Measurements from ENCODE around the gene RBKS. TPM values are rescaled to one million over a fixed set of nuclear protein-coding genes. Genes with fewer than 3 reads are reported as not detected.
"Not testable (repeated sequence)": the region's sequence is repeated elsewhere in the genome, so short reads cannot be mapped to it uniquely, and the experiment has no call there.

The RBKS gene
- total RNA-seq, 1 donor from 2014 or later = 0.79 TPM

- peaks cover 3% of the 10 kb centered on the region for H3K36me3 Mint-ChIP-seq (ENCODE audit: low read depth)
- peaks cover 22% of the 10 kb centered on the region for H3K4me1 Mint-ChIP-seq
- no peak for DNase-seq (ENCODE audit: low read depth, low spot score)
- H3K27me3 Mint-ChIP-seq (ENCODE audit: low read depth) = peaks cover 16% of the 10 kb centered on the region
- no peak for TF ChIP-seq CTCF (conservative IDR thresholded peaks at IDR 0.05)
- no peak overlapping the region for H3K27ac Mint-ChIP-seq (ENCODE audit: unreplicated experiment)
- no peak overlapping the region for H3K4me3 Mint-ChIP-seq
- H3K9me3 Mint-ChIP-seq = peaks cover 8% of the 10 kb centered on the region
These were observed 138.8 kb downstream of the RBKS start for GRCh38 chr2:27751377-27751776.

- Mint-ChIP-seq H3K4me1 (peaks cover 20% of the 10 kb centered on the region), H3K27me3 (ENCODE audit: low read depth) (peaks cover 33% of the 10 kb centered on the region)
- DNase-seq (ENCODE audit: low read depth, low spot score); H3K27ac Mint-ChIP-seq (ENCODE audit: unreplicated experiment); H3K9me3 Mint-ChIP-seq; H3K36me3 Mint-ChIP-seq (ENCODE audit: low read depth); H3K4me3 Mint-ChIP-seq: not testable (repeated sequence)
These were observed 141.2 kb downstream of the RBKS start for GRCh38 chr2:27748803-27749554.

- Mint-ChIP-seq H3K9me3 (peaks cover 8% of the 10 kb centered on the region), H3K36me3 (ENCODE audit: low read depth) (peaks cover 3% of the 10 kb centered on the region), H3K4me1 (peaks cover 9% of the 10 kb centered on the region), H3K27ac (ENCODE audit: unreplicated experiment) (no peak overlapping the region), H3K27me3 (ENCODE audit: low read depth) (peaks cover 33% of the 10 kb centered on the region), H3K4me3 (no peak overlapping the region)
- DNase-seq (ENCODE audit: low read depth, low spot score) = no peak
- TF ChIP-seq CTCF (conservative IDR thresholded peaks at IDR 0.05) = no peak
These were observed 142.3 kb downstream of the RBKS start for GRCh38 chr2:27747827-27748352.

GRCh38 chr2:27746325-27746724 is 143.9 kb downstream of the RBKS start:
- Mint-ChIP-seq H3K27me3 (ENCODE audit: low read depth) (peaks cover 33% of the 10 kb centered on the region), H3K4me1 (no peaks in the 10 kb centered on the region), H3K4me3 (no peak overlapping the region), H3K9me3 (peaks cover 8% of the 10 kb centered on the region), H3K36me3 (ENCODE audit: low read depth) (peaks cover 3% of the 10 kb centered on the region), H3K27ac (ENCODE audit: unreplicated experiment) (no peak overlapping the region)
- TF ChIP-seq CTCF (conservative IDR thresholded peaks at IDR 0.05) = no peak
- DNase-seq (ENCODE audit: low read depth, low spot score) = no peak

GRCh38 chr2:27745494-27745893 is 144.7 kb downstream of the RBKS start:
- H3K4me3 Mint-ChIP-seq; H3K27ac Mint-ChIP-seq (ENCODE audit: unreplicated experiment); H3K36me3 Mint-ChIP-seq (ENCODE audit: low read depth); DNase-seq (ENCODE audit: low read depth, low spot score); H3K4me1 Mint-ChIP-seq: not testable (repeated sequence)
- Mint-ChIP-seq H3K27me3 (ENCODE audit: low read depth) (peaks cover 33% of the 10 kb centered on the region), H3K9me3 (peaks cover 10% of the 10 kb centered on the region)

GRCh38 chr2:27742571-27742970 is 147.6 kb downstream of the RBKS start:
- Mint-ChIP-seq H3K36me3 (ENCODE audit: low read depth) (no peaks in the 10 kb centered on the region), H3K9me3 (peaks cover 2% of the 10 kb centered on the region), H3K4me1 (no peaks in the 10 kb centered on the region), H3K27ac (ENCODE audit: unreplicated experiment) (no peak overlapping the region), H3K27me3 (ENCODE audit: low read depth) (peaks cover 21% of the 10 kb centered on the region), H3K4me3 (no peak overlapping the region)
- DNase-seq (ENCODE audit: low read depth, low spot score) = no peak
- no peak for TF ChIP-seq CTCF (conservative IDR thresholded peaks at IDR 0.05)

Measured in neural crest cell (in vitro differentiated cells).